GM21447 (cell line): Measurements from ENCODE around the gene RBM34.
A peak's percentile ranks its signal among the peaks of the same experiment; 100 is the strongest.
"Not testable (repeated sequence)": the region's sequence is repeated elsewhere in the genome, so short reads cannot be mapped to it uniquely, and the experiment has no call there.

Source experiments
- ATAC-seq: cut with Tn5 transposase; IDR thresholded peaks from one replicate; pipeline ENCODE4 v1.9.1; 2021; ENCODE audit not compliant: unreplicated experiment

Gene RBM34

DNA sequence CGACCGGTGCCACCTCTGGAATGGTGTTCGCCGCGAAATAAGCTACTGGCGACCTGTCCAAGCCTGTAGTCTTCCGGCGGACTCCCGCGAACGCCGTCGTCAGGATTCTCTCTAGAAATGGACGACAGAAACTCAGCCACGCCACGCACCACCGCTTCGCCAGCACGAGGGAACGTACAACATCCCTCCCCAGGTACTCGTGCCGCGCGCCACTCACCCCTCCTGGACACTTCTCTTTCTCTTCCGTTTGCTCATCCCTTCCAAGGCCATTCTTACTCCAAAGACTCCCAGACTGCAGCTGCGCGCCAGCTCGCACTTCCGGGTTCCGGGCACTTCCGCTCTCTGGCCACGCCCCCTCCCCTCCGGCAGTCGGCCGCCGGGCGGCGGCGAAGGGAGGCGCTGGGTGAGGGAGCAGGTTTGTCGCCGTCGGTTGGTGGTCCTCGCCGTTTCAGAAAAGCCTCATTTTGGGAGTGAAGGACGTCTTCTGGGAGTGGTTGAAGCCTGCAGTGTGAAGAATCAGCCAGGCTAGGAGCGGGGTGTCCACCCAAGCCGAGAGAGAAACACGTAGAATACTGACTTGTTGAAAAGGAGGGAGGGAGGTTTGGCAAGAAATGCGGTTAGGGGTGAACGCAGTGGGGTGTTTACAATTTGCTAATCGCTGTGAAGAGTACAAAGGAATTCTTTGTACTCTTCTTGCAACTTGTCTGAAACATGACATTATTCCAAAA lies at the start of gene RBM34:
RBM34 (minus strand) TSS at position 294 of the 728 bp plus-strand sequence; CDS start at position 270, 24 bp downstream.
- ATAC-seq = peak; percentile 93

DNA sequence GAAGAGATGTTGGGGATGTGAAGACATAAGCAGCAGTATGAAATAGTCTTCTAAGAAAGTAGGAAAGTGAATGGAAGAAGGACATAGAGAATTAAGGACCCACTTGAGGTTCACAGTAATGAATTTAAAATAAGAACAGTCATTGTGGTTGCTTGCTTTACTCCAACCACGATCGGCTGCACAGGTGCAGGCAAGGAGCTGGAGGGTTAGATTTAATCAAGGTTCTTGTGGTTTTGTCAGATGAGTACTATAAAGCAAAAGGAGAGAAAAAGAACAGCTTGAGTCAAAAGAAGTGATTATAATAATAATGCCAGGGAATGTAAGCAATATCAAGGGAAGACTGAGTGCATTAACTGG lies 46.1 kb upstream of the RBM34 start:
- ATAC-seq = no peak

- no peak for ATAC-seq
Observed at GRCh38 chr1:235206533-235207208, 45.6 kb upstream of the RBM34 start.

DNA sequence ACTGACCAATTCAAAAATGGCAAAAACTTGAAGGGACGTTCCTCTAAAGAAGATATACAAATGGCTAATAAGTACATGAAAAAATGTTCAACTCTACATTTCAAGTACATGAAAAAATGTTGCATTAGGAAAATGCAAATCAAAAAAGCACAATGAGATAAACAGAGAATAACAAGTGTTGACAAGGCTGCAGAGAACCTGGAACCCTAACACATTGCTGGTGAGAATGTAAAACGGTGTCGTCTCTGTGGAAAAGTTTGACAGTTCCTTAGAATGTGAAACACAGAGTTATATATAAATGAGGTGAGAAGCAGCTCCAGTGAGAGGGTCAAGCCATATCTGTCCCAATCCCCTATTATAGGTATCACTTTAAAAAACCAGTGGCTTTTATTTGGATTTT lies 44.6 kb upstream of the RBM34 start:
- no peak for ATAC-seq

DNA sequence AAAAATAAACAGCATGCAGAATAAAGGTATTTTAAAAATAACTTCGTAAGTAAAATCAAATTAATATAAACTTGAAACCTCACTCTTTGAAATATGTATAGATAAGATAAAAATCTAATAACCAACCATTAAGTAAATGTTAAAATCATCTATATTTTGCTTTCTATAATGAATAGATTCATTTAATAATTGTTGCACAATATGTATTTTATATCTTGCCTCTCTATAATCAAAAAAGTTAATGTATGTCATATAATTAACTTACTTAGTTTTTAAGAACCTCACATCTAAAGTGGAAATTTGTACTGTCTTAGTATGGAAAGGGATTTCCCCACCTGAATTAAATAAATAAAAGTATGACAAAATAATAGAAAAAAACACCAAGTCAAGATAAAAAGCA lies 42.4 kb upstream of the RBM34 start:
- ATAC-seq = no peak

- ATAC-seq = not testable (repeated sequence)
Observed at GRCh38 chr1:235202447-235202846, 41.4 kb upstream of the RBM34 start.

- ATAC-seq = no peak
Observed at GRCh38 chr1:235199441-235199840, 38.4 kb upstream of the RBM34 start.

DNA sequence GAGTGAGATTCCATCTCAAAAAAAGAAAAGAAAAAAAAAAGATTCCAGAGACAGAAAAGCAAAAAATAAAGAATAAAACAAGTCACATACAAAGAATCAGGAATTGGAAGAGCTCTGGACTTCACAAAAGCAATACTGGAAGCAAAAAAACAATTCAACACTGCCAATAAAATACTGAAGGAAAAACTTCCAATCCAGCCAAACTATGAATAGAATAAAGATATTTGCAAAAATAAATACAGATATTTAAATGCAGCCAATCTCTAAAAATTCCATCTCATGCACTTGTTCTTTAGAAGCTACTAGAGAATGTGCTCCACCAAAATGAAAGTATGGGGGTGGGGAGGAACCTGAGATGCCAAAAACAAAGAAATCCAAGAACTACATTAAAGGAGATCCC lies 29.4 kb upstream of the RBM34 start:
- no peak for ATAC-seq

- ATAC-seq = no peak
Observed at GRCh38 chr1:235187316-235187715, 26.3 kb upstream of the RBM34 start.

GRCh38 chr1:235181561-235182245 lies 20.7 kb upstream of the RBM34 start:
- ATAC-seq = no peak

- ATAC-seq = no peak
Observed at GRCh38 chr1:235180916-235181460, 19.9 kb upstream of the RBM34 start.

DNA sequence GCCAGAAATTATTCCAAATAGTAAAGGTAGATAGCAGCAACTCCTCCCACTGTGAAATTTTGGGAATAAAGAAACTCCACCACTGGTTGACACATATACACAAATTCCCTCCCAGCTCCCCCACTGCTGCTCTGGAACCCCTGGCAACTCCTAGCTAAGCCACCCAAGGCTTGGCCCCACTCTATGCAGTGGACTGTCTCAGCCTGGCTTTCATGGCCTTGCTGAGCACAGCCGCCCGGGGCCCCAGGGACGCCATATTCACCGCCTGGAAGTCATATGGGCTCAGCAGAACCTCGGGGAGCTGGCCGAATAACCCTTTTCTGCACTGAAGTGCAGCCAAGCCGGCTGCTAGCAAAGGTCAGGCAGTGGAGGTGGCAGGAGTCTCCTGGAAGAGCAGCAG lies 15.4 kb upstream of the RBM34 start:
- no peak for ATAC-seq

- ATAC-seq = no peak
Observed at GRCh38 chr1:235169986-235170385, 8.9 kb upstream of the RBM34 start.

GRCh38 chr1:235168375-235168774 lies 7.3 kb upstream of the RBM34 start:
- no peak for ATAC-seq

- ATAC-seq = no peak
Observed at GRCh38 chr1:235161685-235162327, 756 bp upstream of the RBM34 start.

DNA sequence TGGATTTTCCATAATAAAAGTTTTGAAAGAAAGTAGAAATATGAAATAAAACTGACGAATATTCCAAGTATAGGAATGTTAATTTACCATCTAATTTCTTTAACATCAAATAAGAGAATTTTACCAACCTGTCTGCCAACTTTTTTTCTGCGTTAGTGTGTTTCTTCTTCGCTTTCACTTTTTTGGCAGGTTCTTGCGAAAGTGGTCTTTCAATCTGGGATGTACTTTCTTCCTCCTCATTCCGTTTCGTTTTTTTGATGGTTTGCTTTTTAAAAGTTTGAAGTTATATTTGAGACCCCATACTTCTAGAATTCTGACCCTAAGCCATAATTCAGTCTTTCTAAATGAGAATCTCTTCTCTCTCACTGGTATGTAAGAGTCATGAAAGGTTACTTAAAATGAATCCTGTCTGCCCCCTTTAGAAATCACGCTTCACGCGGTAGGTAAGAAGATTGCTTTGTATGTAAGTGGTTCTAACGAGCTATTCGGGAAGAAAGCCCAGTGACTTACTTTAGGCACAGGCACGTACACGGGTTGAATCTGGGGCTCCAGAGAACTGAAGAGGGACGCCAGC lies 580 bp downstream of the RBM34 start:
- peak; percentile 41 for ATAC-seq

DNA sequence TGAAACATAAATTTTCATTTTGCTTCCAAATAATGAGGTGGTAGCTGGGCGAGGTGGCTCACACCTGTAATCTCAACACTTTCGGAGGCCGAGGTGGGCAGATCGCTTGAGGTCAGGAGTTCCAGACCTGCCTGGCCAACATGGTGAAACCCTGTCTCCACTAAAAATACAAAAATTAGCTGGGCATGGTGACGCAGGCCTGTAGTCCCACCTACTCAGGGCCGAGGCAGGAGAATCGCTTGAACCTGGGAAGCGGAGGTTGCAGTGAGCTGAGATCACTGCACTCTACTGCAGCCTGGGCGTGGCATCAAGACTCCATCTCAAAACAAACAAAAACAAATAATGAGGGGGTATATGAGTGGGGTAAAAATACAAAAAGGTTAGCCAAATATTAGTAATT lies 1.1 kb downstream of the RBM34 start:
- ATAC-seq = not testable (repeated sequence)

GRCh38 chr1:235159284-235159683 lies 1.8 kb downstream of the RBM34 start:
- not testable (repeated sequence) for ATAC-seq

- ATAC-seq = no peak
Observed at GRCh38 chr1:235158680-235159079, 2.4 kb downstream of the RBM34 start.

GRCh38 chr1:235157150-235157549 lies 3.9 kb downstream of the RBM34 start:
- no peak for ATAC-seq

DNA sequence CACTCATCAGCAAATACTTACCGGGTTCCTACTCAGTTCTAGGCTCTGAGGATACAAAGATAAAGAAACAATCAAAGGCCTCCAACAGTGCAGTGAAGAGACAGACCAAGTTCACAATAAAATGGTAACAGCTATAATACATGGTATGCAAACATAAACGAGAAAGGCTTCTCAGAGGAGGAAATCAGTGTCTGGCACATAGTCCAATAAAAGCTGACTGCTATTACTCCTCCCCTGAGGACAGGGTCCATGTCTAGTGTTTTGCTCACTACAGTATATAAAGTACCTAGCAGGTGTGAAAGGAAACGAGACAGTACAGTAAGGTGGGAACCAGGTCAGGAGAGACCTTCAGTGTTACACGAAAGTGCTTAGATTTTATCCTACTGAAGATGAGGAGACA lies 4.3 kb downstream of the RBM34 start:
- ATAC-seq = no peak
